Measurements from ENCODE around the gene CYP2A6.

Gene CYP2A6

GRCh38 chr19:40800339-40800996, 49.8 kb downstream of the CYP2A6 start:
- DNase-seq: no peak

DNA sequence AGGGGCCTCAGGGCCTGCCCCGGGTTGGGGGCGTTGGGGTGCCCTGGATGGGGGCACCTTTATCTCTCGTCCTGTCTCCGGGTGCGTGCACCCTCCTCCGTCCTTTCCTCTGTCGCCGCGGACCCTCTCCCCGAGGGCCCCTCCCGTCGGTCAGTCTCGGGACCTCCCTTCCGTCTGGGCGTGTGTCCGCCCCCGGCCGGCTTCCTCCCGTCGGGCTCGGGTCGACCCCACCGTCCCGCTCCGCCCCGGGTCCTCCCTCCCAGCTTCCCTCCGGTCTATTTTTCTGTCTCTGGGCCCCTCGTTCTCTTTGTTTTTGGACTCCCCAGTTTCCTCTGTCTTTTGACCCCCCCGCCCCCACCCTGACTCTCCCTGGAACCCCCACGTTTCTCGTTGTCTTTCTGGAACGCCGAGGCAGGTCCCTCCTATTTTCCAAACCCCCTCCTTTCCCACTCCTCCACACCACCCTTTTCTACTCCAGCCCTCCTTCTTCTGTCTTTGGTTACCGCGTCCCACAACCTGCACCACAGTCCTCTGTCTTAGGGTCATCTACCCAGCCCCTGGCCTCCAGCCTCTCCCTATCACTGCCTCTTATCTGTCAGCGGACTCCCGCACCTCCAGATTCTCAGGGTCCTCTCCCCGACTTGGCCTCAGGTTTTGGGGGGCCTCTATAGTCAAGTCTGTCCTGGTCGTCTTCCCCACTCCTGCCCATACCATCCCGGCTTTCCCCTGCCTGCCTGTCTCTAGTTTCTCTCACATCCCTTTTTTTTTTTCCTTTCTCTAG, 50.5 kb downstream of the CYP2A6 start:
- no peak for DNase-seq

GRCh38 chr19:40798683-40799557, 51.3 kb downstream of the CYP2A6 start, which contains the start of gene EGLN2:
Gene EGLN2, plus strand, starts transcription at chr19:40799191. Its CDS starts 1,382 bp downstream, at chr19:40800573.
- peak; percentile 81 for DNase-seq

DNA sequence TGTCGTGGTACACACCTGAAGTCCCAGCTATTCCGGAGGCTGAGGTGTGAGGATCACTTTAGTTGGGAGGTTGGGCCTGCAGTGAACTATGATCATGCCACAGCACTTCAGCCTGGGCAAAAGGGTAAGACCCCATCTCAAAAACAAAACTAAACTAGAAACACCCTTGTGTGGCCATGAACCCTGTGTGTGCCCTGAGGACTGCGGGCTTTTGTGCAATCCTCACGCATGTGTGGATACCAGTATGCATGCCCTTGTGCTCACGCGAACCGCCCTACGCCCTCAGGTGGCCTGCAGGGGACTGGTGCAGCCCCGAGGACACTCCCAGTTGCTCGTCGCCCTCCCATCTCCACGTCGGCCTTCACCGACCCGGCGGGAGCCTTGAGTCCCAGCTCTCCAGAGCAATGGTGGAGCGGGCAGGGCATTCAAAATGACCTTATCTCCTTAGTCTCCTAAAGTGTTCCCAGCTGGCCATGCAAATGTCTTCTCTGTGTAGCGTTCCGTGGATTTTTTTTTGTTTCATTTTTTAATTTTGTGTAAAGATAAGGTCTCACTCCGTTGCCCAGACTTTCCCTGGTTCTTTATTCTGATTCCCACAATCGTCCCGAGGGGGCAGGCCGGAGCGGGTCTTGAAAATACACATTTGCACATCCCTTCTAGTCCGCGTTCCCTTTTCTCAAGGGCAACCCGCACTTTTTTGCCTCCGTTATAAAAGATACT, 52.1 kb downstream of the CYP2A6 start:
- no peak for DNase-seq

DNA sequence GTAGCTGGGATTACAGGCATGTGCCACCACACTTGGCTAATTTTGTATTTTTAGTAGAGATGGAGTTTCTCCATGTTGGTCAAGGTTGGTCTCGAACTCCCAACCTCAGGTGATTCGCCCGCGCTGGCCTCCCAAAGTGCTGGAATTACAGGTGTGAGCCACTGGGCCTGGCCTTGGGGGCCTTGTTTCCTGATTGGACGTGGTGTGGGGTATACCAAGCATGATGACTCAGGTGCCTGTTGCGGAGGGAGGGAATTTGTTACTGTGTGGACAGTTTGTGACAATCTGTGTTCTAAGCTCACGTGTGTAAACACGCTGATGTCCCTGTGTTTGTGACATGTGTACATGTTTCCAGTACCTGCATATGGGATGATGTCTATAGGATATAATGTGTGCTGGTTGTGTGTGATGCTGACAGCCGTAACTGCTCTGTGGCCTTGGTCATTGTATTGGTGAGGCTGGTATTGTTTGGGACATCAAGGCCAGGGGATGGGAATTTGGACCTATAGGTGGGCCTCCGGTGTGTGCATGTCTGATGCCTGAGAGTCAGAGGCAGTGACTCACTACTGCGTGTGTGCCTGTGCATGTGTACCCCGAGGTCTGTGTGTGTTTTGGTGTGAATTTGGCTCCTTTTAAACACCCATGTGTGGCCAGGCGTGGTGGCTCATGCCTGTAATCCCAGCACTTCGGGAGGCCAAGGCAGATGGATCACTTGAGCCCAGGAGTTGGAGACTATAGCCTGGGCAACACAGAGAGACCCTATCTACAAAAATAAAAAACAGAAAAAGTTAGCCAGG, 52.9 kb downstream of the CYP2A6 start:
- DNase-seq: no peak
